Central memory CD4-positive, alpha-beta T cell (primary cell): Measurements from ENCODE around the gene TDRD9.

Source experiments
- DNase-seq: peaks from one replicate; pipeline ENCODE4 v3.0.0; 2022

The TDRD9 gene

GRCh38 chr14:104025534-104025933 lies 97.3 kb downstream of the TDRD9 start:
- DNase-seq = no peak

GRCh38 chr14:104026024-104026423 lies 97.8 kb downstream of the TDRD9 start:
- DNase-seq = no peak

- no peak for DNase-seq
Observed at GRCh38 chr14:104030958-104031357, 102.7 kb downstream of the TDRD9 start.

- DNase-seq = no peak
Observed at GRCh38 chr14:104031384-104031783, 103.1 kb downstream of the TDRD9 start.

- no peak for DNase-seq
Observed at GRCh38 chr14:104034976-104035699, 106.9 kb downstream of the TDRD9 start.

GRCh38 chr14:104036212-104036611 lies 108.0 kb downstream of the TDRD9 start:
- DNase-seq = no peak

GRCh38 chr14:104037074-104037473 lies 108.8 kb downstream of the TDRD9 start:
- DNase-seq = no peak

- no peak for DNase-seq
Observed at GRCh38 chr14:104037903-104038302, 109.6 kb downstream of the TDRD9 start.

- no peak for DNase-seq
Observed at GRCh38 chr14:104039214-104039613, 111.0 kb downstream of the TDRD9 start.

- DNase-seq = no peak
Observed at GRCh38 chr14:104040539-104040938, 112.3 kb downstream of the TDRD9 start.

GRCh38 chr14:104041430-104042104 lies 113.3 kb downstream of the TDRD9 start:
- no peak for DNase-seq

- DNase-seq = no peak
Observed at GRCh38 chr14:104044016-104044415, 115.8 kb downstream of the TDRD9 start.

- DNase-seq = no peak
Observed at GRCh38 chr14:104047761-104048160, 119.5 kb downstream of the TDRD9 start.

- no peak for DNase-seq
Observed at GRCh38 chr14:104048758-104049507, 120.7 kb downstream of the TDRD9 start.

GRCh38 chr14:104049576-104050240 lies 121.5 kb downstream of the TDRD9 start:
- DNase-seq = no peak

- no peak for DNase-seq
Observed at GRCh38 chr14:104051092-104051813, 123.0 kb downstream of the TDRD9 start.

- DNase-seq = no peak
Observed at GRCh38 chr14:104054222-104054905, 126.1 kb downstream of the TDRD9 start.

GRCh38 chr14:104062281-104062680 lies 134.0 kb downstream of the TDRD9 start:
- DNase-seq = no peak

- no peak for DNase-seq
Observed at GRCh38 chr14:104064003-104064402, 135.7 kb downstream of the TDRD9 start.

GRCh38 chr14:104066279-104066678 lies 138.0 kb downstream of the TDRD9 start:
- no peak for DNase-seq

GRCh38 chr14:104066719-104067295 lies 138.6 kb downstream of the TDRD9 start:
- DNase-seq = no peak
